RWPE1 (cell line): ENCODE results near the gene ALKBH7.

Source experiments
- CTCF ChIA-PET: fragments of 350-600 bp; sonication (Branson Sonifier 250); formaldehyde crosslinking; extraction: SDS; loops from one replicate; lab custom pipeline; 2021; lab: Yijun Ruan, JAX
- POLR2A ChIA-PET: fragments of 400-600 bp; formaldehyde crosslinking; extraction: SDS; loops from one replicate; lab custom pipeline; 2020; ENCODE audit warnings: antibody characterized with exemption; ENCODE audit not compliant: low non-redundant PET; lab: Yijun Ruan, JAX
- DNase-seq: peaks from one replicate; pipeline ENCODE4 v3.0.0; 2012; ENCODE audit warnings: low spot score
- H3K27ac ChIP-seq: fragments of 450-650 bp; 2 replicates; pipeline ENCODE4 v1.5.1; 2017
- CTCF ChIP-seq: fragments of 450-650 bp; conservative IDR thresholded peaks from 2 replicates; pipeline ENCODE4 v1.5.1; 2017; ENCODE audit warnings: low read depth, mild to moderate bottlenecking

ALKBH7 gene

GRCh38 chr19:6376512-6377190, 4.1 kb downstream of the ALKBH7 start:
- TF ChIP-seq CTCF = no peak
- H3K27ac ChIP-seq = peak overlapping the region; percentile 98
- ChIA-PET CTCF (no interaction called here), POLR2A (no interaction called here)
- no peak for DNase-seq

GRCh38 chr19:6378041-6378440, 5.4 kb downstream of the ALKBH7 start:
- ChIA-PET POLR2A (no interaction called here), CTCF (no interaction called here)
- DNase-seq = no peak
- TF ChIP-seq CTCF = no peak
- H3K27ac ChIP-seq = peak overlapping the region; percentile 98

- ChIA-PET POLR2A (no interaction called here), CTCF (interaction anchor here (0.6 kb wide), 1 partner anchor 124 kb away, joined by 3 read pairs; no protein-coding TSS in a partner anchor)
- peak overlapping the region; percentile 98 for H3K27ac ChIP-seq
- no peak for TF ChIP-seq CTCF
- no peak for DNase-seq
Measured at GRCh38 chr19:6378486-6378885, 5.9 kb downstream of the ALKBH7 start.

- POLR2A ChIA-PET = no interaction called here
Measured at GRCh38 chr19:6379744-6380143, 7.2 kb downstream of the ALKBH7 start.

GRCh38 chr19:6381030-6381750, 8.6 kb downstream of the ALKBH7 start:
- no peak for DNase-seq
- POLR2A ChIA-PET = no interaction called here
- TF ChIP-seq CTCF = no peak
- no peak overlapping the region; the same call in 1 of the 2 replicates for H3K27ac ChIP-seq
- CTCF ChIA-PET = no interaction called here

More at GRCh38 chr19:6379744-6380143, 7.2 kb downstream of the ALKBH7 start:
- CTCF ChIA-PET = no interaction called here
- no peak for TF ChIP-seq CTCF
- peak overlapping the region; percentile 98 for H3K27ac ChIP-seq
- no peak for DNase-seq

- ChIA-PET CTCF (no interaction called here), POLR2A (no interaction called here)
- DNase-seq = no peak
- H3K27ac ChIP-seq = no peak overlapping the region
- TF ChIP-seq CTCF = no peak
Measured at GRCh38 chr19:6383188-6383587, 10.6 kb downstream of the ALKBH7 start.
